Cardiac fibroblast (primary cell): ENCODE results near the gene CDK5RAP3.
A peak's percentile ranks its signal among the peaks of the same experiment; 100 is the strongest.

Experiments used
- DNase-seq, 2 donors: peaks; one replicate each; pipeline versions ENCODE4 v3.0.0 to v3.0.0-alpha.2; 2010; ENCODE audit warnings: low read depth in 2 of 2
- H3K4me3 ChIP-seq, 2 donors: replicated peaks in 1 of 2; 1 replicate in 1 of 2; 2 replicates in 1 of 2; pipeline ENCODE4 v1.5.1; 2011; ENCODE audit warnings: low read depth in 2 of 2, low read length in 2 of 2, mild to moderate bottlenecking in 2 of 2, moderate library complexity in 1 of 2
- CTCF ChIP-seq: IDR thresholded peaks from one replicate; pipeline ENCODE4 v1.5.1; 2011; ENCODE audit warnings: low read depth, mild to moderate bottlenecking, low read length, inconsistent platforms

CDK5RAP3 gene

GRCh38 chr17:48004983-48005382 is 34.1 kb downstream of the CDK5RAP3 start:
- H3K4me3 ChIP-seq: no peak overlapping the region
- no peak for TF ChIP-seq CTCF
- no peak for DNase-seq

DNA sequence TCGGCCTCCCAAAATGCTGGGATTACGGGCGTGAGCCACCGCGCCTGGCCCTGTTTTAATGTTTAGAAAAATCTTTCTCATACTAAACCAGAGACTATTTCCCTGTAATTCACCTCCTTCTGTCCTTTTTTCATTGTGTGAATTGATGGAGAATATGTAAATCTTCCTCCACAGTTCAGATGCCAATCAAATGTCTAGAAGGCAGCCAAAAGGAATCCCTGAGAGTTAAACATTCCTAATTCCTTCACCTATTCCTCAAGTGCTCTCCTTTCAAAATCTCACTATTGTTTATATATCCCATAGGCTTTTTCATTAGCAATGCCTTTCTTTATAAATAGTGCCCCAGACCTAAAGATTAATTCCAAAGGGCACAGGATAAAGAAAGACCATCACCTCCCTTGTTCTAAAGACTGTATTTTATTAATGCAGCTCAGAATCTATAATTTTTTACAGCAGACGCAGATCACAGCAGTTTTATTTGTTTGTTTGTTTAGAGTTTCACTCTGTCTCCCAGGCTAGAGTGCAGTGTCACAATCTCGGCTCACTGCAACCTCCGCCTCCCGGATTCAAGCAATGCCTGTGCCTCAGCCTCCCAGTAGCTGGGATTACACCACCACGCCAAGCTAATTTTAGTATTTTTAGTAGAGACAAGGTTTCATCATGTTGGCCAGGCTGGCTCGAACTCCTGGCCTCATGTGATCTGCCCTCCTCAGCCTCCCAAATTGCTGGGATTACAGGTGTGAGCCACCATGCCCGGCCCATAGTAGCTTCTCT is 36.2 kb downstream of the CDK5RAP3 start:
- H3K4me3 ChIP-seq: no peak overlapping the region
- no peak for TF ChIP-seq CTCF
- no peak for DNase-seq

- TF ChIP-seq CTCF: no peak
- no peak overlapping the region for H3K4me3 ChIP-seq
- DNase-seq: no peak
Observed at GRCh38 chr17:48010193-48010592, 39.3 kb downstream of the CDK5RAP3 start.

DNA sequence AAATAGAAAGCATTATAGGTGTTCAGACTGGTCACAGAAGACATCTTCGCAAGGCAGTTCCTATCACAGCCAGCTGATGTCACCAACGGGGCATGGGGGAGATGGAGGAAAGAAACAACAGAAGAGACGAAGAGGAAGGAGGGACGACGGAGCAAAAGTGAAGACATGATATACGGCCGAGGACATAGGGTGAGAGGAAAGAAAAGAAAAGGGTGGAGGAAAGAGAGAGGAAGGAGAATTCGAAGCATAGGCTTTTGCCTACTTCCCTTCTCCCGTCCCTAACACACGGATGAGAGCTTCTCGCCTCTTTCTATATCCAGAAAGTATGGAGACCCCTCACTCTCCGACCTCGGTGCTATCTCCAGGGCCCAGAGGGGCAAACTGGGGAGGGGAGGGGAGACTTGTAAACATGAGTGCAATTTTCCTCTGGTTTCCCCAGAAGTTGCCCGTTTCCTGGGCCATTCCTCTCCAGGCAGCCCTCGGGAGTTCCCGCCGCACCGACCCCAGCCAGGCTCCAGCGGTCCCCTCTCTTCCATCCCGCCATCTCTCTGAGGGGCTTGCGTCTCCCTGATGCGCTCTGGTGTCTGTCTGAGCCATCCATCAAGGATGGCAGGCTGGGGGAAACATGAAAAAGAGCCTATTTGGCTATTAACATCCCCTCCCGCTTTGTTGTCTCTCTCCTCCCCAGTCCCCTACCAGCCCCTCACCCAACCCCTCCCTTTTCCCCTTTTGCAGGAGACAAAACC is 40.7 kb downstream of the CDK5RAP3 start:
- peak; percentile 47 to 53 for DNase-seq
- H3K4me3 ChIP-seq: peak overlapping the region; percentile 41 to 47
- TF ChIP-seq CTCF: peak; percentile 66

DNA sequence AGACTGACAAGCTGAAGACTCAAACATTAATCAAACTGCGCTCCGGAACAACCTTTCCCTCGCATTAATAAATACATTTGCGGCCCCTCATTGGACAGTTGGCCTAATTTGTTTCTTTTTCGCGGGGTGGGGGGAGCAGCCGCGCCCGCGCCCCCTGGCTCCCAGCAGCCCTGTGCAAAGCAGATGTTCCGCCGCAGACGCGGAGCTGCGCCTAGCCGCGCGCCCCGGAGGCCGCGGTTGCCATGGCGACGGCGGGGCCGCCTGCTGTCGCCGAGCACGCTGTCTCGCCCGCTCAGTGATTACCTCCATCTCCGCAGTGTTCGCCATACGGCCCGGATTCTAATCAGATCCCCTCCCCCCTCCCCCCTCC is 41.2 kb downstream of the CDK5RAP3 start:
- peak overlapping the region; percentile 41 to 47 for H3K4me3 ChIP-seq
- DNase-seq: no peak
- no peak for TF ChIP-seq CTCF

GRCh38 chr17:48012654-48013053 is 41.7 kb downstream of the CDK5RAP3 start:
- no peak overlapping the region for H3K4me3 ChIP-seq
- DNase-seq: no peak
- TF ChIP-seq CTCF: no peak
